Thymus (tissue), 11 donors: Measurements from ENCODE around the gene FUT7. TPM values are rescaled to one million over a fixed set of nuclear protein-coding genes. Genes with fewer than 3 reads are reported as not detected.

ENCODE experiments used
- DNase-seq, 9 donors: peaks; one replicate each; pipeline ENCODE4 v3.0.0-alpha.2; 2013; ENCODE audit warnings: low spot score in 9 of 9, low read depth in 6 of 9, missing footprints in 1 of 9
- H3K27ac ChIP-seq, 2 donors: one replicate each; pipeline ENCODE4 v1.5.1; 2013; ENCODE audit warnings: control low read depth in 1 of 2, low read depth in 1 of 2, low read length in 1 of 2, mild to moderate bottlenecking in 1 of 2, moderate library complexity in 1 of 2
- H3K27me3 ChIP-seq, 2 donors: one replicate each; pipeline ENCODE4 v1.5.1; 2013; ENCODE audit warnings: low read length in 1 of 2; ENCODE audit not compliant: control insufficient read depth in 2 of 2, insufficient read depth in 1 of 2
- H3K36me3 ChIP-seq, 2 donors: one replicate each; pipeline ENCODE4 v1.5.1; 2013; ENCODE audit warnings: low read length in 1 of 2, mild to moderate bottlenecking in 1 of 2, moderate library complexity in 1 of 2; ENCODE audit not compliant: control insufficient read depth in 2 of 2, insufficient read depth in 2 of 2
- H3K4me1 ChIP-seq, 2 donors: one replicate each; pipeline ENCODE4 v1.5.1; 2013; ENCODE audit warnings: low read length in 2 of 2; ENCODE audit not compliant: control insufficient read depth in 2 of 2, insufficient read depth in 2 of 2
- H3K4me3 ChIP-seq, 2 donors: one replicate each; pipeline ENCODE4 v1.5.1; 2013; ENCODE audit warnings: low read length in 2 of 2, control low read depth in 1 of 2, mild to moderate bottlenecking in 1 of 2
- H3K9me3 ChIP-seq, 2 donors: one replicate each; pipeline ENCODE4 v1.5.1; 2013; ENCODE audit warnings: low read length in 1 of 2, mild to moderate bottlenecking in 1 of 2; ENCODE audit not compliant: control insufficient read depth in 2 of 2, insufficient read depth in 1 of 2
- WGBS: extraction: QIAGEN DNeasy Blood & Tissue Kit; methylation state at CpG from one replicate; pipeline ENCODE4 v1.1.7; 2013; 5-methylcytosine and 5-hydroxymethylcytosine counted together
- polyA plus RNA-seq: library from polyadenylated mRNA; stranded (reverse); fragments of 200-250 nt; gene quantifications from one replicate; pipeline ENCODE4 v1.2.3, GENCODE V29; 2013
- total RNA-seq: library from RNA; stranded (reverse); fragments of 120-200 nt; gene quantifications from one replicate; pipeline ENCODE4 v1.2.4, GENCODE V29; 2013
- donor health status: healthy.

The FUT7 gene
- total and polyA plus RNA-seq, 2 donors, result 0.99 to 4.6 TPM

DNA sequence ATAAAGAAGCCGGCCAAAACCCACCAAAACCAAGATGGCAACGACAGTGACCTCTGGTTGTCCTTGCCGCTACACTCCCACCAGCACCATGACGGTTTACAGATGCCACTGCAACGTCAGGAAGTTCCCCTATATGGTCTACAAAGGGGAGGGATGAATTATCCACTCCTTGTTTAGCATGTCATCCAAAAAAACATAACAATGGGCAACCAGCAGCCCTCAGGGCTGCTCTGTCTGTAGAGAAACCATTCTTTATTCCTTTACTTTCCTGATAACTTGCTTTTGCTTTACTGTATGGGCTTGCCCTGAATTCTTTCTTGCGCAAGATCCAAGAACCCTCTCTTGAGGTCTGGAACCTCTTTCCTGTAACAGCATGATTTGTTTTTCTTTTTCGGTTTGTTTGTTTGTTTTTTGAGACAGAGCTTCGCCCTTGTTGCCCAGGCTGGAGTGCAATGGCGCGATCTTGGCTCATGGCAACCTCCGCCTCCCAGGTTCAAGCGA, 43.4 kb upstream of the FUT7 start:
- Histone ChIP-seq H3K9me3 (no peaks in the 10 kb centered on the region), H3K4me3 (no peak overlapping the region), H3K4me1 (peaks cover 16 to 24% of the 10 kb centered on the region in 2 donors), H3K27ac (no peak overlapping the region), H3K36me3 (no peaks in the 10 kb centered on the region), H3K27me3 (peaks cover 13 to 74% of the 10 kb centered on the region in 2 donors)
- WGBS, result 94% methylated on average over 12 of the region's 12 CpGs
- no peak for DNase-seq

DNA sequence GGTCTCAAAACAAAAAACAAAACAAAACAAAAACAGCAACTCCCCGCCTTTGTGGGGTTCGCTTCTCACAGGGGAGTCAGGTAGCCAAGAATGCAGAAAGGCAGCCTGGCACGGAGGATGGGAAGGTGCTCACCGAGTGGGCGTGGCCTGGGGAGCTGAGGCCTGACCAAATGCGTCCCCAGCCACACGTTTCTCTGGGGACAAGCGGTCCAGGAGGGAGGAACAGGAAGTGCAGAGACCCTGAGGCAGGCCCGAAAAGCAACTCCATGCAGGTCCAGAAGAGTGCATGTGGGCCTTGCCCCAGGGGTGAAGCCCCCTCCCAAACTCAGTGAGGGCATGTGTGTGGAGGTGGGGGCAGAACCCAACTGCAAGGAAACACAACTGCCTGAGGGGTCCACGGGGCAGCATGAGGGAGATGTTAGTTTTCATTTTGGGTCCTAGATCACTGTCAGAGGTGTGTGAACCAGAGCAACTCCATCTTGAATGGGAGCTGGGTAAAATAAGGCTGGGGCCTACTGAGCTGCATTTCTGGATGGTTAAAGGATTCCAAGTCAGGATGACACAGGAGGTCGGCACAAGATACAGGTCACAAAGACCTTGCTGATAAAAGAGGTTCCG, 42.9 kb upstream of the FUT7 start:
- DNase-seq, result no peak
- peaks cover 20 to 24% of the 10 kb centered on the region in 2 donors for H3K4me1 ChIP-seq

DNA sequence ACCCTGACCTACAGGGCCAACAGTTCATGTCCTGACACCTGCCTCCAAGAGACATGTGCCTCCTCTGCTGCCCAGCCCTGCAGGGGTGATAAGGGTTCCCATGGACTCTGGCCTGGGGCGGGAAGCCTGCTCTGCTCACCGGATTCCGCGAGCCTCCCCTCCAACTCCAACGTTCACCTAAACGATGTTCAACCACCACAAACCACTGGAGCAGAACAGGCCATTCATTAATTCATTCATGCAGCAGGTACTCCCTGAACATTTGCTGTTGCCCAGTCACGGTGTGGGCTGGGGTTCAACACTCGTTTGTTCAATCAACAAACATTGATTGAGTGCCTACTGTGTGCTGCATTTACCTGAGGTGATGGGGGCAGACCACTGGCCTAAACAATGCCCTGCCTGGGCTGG, 42.1 kb upstream of the FUT7 start:
- Histone ChIP-seq H3K4me3 (no peak overlapping the region), H3K4me1 (peaks cover 28 to 31% of the 10 kb centered on the region in 2 donors), H3K27ac (no peak overlapping the region), H3K9me3 (no peaks in the 10 kb centered on the region), H3K27me3 (peaks cover 21 to 68% of the 10 kb centered on the region in 2 donors), H3K36me3 (no peaks in the 10 kb centered on the region)
- no peak for DNase-seq
- WGBS, result 96% methylated on average over 8 of the region's 8 CpGs

More for the DNA sequence above, 42.9 kb upstream of the FUT7 start:
- Histone ChIP-seq H3K36me3 (no peaks in the 10 kb centered on the region), H3K9me3 (no peaks in the 10 kb centered on the region), H3K27me3 (peaks cover 13 to 68% of the 10 kb centered on the region in 2 donors), H3K4me3 (no peak overlapping the region), H3K27ac (no peak overlapping the region)
- 93% methylated on average over 12 of the region's 12 CpGs for WGBS

DNA sequence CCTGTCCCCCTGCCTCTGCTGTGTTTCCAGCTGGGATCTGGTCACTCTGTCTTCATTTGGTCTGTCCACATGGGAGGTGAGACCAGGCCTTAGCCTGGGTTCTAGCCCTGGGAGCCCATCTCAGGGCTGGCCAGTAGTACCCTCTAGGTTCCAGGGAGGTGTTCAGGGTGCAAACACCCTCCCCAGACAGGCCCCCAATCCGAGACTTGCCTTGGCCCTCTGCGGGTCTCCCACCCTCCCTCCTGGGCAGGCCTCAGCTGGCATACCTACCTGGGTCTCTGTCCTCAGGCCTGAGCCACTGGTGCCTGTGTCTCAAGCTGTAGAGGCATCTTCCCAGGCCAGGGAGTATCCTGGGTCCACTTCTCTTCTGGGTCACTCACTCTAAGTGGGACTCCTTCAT, 39.4 kb upstream of the FUT7 start:
- DNase-seq, result no peak
- peaks cover 24 to 31% of the 10 kb centered on the region in 2 donors for H3K4me1 ChIP-seq
- H3K4me3 ChIP-seq, result peak overlapping the region in 1 of 2 donors; percentile 45
- H3K36me3 ChIP-seq, result no peaks in the 10 kb centered on the region
- peaks cover 10 to 49% of the 10 kb centered on the region in 2 donors for H3K27me3 ChIP-seq
- WGBS, result 89% methylated on average over 2 of the region's 2 CpGs
- H3K9me3 ChIP-seq, result no peaks in the 10 kb centered on the region
- H3K27ac ChIP-seq, result no peak overlapping the region

DNA sequence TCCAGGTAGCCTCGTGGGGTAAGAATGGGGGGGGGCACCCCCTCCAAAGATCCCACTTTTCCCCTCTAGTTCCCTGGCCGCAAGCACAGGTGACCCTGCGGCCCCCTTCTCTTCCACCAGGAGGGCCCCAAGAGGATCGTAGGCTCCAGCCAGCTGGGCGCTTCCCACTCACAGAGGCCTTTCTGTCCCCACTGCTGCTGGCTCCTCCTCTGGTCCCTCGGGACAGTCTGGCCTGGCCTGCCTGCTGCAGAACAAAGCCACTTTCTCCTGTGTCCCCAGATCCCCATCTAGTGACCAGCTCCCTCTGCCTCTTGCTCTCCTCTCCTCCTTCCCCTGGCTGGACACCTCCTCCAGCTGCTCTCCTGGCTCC, 39.0 kb upstream of the FUT7 start:
- Histone ChIP-seq H3K4me1 (peaks cover 24 to 31% of the 10 kb centered on the region in 2 donors), H3K27me3 (peaks cover 10 to 45% of the 10 kb centered on the region in 2 donors), H3K9me3 (no peaks in the 10 kb centered on the region), H3K4me3 (peak overlapping the region; percentile 45 to 57), H3K27ac (no peak overlapping the region), H3K36me3 (peaks cover 0 to 3% of the 10 kb centered on the region in 2 donors)
- no peak for DNase-seq
- 28% methylated on average over 6 of the region's 6 CpGs for WGBS

DNA sequence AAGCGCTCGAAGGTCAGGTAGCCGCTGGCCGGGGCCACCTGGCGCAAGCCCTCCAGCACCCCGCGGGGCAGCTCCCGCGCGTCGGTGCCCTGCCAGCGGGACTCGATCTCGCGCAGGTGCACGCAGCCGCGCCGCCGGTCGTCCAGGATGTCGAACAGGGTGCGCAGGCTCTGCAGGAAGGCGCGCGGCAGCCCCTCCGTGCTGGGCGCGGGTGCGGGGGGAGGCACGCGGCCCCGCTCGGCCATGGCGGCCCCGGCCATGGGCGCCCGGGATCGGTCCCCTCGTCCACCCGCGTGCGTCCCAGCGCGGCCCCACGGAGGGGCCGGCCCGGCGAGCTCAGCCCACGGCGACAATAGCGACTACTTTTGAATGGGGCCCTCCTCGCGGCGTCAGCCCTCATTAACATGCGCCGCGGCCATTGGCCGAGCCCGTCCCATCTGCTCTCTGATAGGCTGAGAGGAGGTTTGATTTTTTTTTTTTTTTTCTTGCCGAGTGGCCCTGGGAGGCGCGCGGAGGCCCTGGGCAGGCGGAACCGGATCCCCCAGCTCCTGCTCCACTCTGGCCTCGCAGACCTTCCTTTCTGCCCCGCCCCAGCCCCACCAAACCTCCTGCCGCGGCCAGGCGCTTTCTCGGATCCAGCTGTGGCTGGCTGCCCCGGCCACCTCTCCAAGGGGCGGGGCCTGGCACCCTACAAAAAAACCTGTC, 38.5 kb upstream of the FUT7 start, which contains the start of gene SAPCD2:
Gene SAPCD2 (minus strand): TSS at position 357 of the 705 bp plus-strand sequence. CDS start 97 bp downstream, at position 260.
- Histone ChIP-seq H3K4me3 (peak within 1 kb of the TSS; percentile 45 to 57), H3K27me3 (peaks cover 10 to 40% of the 10 kb centered on the region in 2 donors), H3K4me1 (peaks cover 24 to 31% of the 10 kb centered on the region in 2 donors), H3K9me3 (no peaks in the 10 kb centered on the region), H3K36me3 (peaks cover 0 to 3% of the 10 kb centered on the region in 2 donors), H3K27ac (no peak within 1 kb of the TSS)
- DNase-seq, result peak; percentile 55 to 91 (median 77)
- under 1% methylated on average over 74 of the region's 74 CpGs for WGBS

DNA sequence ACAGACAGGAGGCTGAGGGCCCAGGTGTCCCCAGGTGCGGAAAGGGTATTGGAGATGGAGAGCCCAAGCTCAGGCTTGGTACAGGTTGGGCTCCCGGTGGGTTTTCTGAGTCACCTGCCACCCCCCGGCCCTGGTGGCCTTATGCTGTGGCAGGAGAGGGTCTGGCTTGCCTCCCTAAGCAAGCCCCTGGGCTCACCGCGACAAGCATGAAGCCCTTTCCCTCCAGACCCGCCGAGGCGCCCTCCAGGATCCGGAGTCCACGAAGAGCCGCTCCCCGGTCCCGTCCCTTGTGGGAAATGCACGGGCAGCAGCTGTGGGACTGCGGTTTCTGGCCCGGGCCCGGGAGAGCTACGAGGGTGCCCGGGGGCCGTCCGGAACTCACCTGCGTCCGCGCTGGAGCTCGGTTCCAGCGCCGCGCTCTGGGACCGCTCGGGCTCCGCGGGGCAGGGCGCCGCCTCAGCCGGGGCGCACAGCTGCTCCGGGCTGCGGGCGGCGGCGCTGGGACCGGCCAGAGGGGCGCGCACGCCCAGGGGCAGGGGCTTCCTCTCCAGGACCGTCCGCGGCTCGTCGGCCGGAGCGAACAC, 37.7 kb upstream of the FUT7 start:
- 7% methylated on average over 52 of the region's 52 CpGs for WGBS
- Histone ChIP-seq H3K4me1 (peaks cover 24 to 31% of the 10 kb centered on the region in 2 donors), H3K9me3 (no peaks in the 10 kb centered on the region), H3K27me3 (peaks cover 10 to 32% of the 10 kb centered on the region in 2 donors), H3K36me3 (peaks cover 0 to 6% of the 10 kb centered on the region in 2 donors), H3K27ac (no peak overlapping the region), H3K4me3 (peak overlapping the region; percentile 34 to 57)
- DNase-seq, result no peak

DNA sequence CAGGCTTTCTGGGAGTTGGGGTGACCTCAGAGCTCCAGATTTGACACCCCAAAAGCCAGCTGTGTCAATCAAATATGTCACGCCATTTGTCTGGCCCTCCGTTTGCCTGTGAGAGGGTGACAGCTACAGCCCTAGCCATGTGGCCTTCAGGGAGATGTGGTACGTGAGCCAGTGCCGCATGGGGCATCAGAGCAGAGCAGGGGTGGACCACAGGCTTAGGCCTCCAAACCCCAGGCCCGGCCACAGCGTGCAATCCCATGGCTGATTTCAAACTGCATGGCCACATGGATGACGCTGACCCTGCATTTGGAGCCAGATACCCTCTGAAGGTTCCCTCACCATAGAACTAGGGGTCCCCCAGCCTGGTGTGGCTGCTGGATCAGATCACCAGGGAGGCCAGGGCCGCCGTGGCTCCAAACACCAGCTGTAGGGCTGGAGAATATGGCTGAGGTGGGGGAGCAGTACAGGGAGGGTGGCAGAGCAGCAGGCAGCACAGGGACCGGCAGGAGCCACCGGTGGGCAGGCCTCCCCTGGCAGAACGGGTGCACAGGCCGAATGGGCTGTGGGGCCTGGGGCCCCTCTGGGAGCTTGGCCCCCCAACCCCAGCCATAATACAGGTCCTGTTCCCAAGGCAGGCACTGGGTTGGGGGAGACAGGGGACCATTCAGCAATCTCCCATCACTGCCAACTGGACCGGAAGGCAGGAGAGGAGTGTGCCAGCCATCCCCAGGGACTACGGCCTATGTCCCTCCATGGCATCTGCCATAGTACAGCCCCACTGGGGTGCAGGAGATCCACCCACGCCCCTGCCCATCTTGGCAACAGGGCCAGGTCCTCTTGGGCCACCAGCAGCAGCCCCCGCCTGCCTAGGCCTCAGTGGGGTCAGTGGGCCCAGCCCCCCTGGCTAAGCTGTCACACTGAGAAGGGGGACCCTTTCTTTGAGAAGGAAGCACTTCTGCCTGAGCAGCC, 36.9 kb upstream of the FUT7 start:
- no peaks in the 10 kb centered on the region for H3K9me3 ChIP-seq
- peaks cover 10 to 29% of the 10 kb centered on the region in 2 donors for H3K27me3 ChIP-seq
- peak overlapping the region in 1 of 2 donors; percentile 34 for H3K4me3 ChIP-seq
- no peak for DNase-seq
- H3K4me1 ChIP-seq, result peaks cover 24 to 31% of the 10 kb centered on the region in 2 donors
- peaks cover 0 to 8% of the 10 kb centered on the region in 2 donors for H3K36me3 ChIP-seq
- 97% methylated on average over 17 of the region's 17 CpGs for whole genome bisulfite sequencing
- H3K27ac ChIP-seq, result no peak overlapping the region
